ENCODE results near the gene PRTN3.
"Not testable (repeated sequence)": the region's sequence is repeated elsewhere in the genome, so short reads cannot be mapped to it uniquely, and the experiment has no call there.

The PRTN3 gene

GRCh38 chr19:848386-848921, 7.7 kb downstream of the PRTN3 start:
- DNase-seq, result no peak

GRCh38 chr19:849195-849594, 8.4 kb downstream of the PRTN3 start:
- DNase-seq, result not testable (repeated sequence)

GRCh38 chr19:850221-850978, 9.6 kb downstream of the PRTN3 start:
- peak in 2 of 3 experiments; percentile 90 to 96 for DNase-seq

GRCh38 chr19:850979-851335, 10.2 kb downstream of the PRTN3 start:
- no peak for DNase-seq

DNA sequence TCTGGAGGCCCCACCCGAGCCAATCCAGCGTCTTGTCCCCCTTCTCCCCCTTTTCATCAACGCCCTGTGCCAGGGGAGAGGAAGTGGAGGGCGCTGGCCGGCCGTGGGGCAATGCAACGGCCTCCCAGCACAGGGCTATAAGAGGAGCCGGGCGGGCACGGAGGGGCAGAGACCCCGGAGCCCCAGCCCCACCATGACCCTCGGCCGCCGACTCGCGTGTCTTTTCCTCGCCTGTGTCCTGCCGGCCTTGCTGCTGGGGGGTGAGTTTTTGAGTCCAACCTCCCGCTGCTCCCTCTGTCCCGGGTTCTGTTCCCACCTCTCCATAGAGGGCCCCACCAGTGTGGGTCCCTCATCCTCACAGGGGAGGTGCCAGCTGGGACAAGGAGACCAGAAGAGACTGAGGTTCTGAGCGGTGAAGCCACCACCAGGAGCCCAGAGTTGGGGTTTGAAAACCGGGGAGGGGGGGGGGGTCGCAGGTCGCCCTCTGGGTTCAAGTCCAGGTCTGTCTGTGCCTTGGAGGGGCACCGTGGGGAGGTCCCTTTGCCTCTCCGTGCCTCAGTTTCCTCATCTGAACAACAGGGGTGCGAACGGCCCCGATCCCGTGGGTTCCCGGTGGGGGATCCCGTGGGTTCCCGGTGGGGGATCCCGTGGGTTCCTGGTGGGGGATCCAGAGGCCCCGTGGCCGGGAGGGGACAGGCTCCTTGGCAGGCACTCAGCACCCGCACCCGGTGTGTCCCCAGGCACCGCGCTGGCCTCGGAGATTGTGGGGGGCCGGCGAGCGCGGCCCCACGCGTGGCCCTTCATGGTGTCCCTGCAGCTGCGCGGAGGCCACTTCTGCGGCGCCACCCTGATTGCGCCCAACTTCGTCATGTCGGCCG, 11.6 kb downstream of the PRTN3 start, which contains the start of gene ELANE:
ELANE (plus strand) TSS at position 168 of the 878 bp plus-strand sequence; CDS start at position 194, 26 bp downstream.
- no peak for DNase-seq

DNA sequence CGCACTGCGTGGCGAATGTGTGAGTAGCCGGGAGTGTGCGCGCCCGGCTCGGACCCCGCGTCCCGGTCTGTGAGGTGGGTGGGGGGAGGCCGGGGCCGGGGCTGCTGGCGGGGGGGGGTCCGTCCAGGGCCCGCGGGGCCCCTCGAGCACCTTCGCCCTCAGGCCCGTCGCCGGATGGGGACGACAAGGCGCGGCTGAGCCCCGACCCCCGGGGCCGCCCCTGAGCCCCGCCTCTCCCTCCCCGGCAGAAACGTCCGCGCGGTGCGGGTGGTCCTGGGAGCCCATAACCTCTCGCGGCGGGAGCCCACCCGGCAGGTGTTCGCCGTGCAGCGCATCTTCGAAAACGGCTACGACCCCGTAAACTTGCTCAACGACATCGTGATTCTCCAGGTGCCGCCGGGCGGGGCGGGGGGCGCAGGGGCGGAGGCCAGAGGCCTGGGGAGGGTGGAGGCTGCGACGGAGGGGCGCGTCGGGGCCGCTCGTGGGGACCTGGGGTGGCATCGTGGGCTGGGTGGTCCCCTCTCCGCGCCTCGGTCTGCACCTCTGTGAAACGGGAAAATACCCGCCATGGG, 12.3 kb downstream of the PRTN3 start:
- no peak for DNase-seq

- DNase-seq, result not testable (repeated sequence)
Measured at GRCh38 chr19:853614-854220, 12.9 kb downstream of the PRTN3 start.

DNA sequence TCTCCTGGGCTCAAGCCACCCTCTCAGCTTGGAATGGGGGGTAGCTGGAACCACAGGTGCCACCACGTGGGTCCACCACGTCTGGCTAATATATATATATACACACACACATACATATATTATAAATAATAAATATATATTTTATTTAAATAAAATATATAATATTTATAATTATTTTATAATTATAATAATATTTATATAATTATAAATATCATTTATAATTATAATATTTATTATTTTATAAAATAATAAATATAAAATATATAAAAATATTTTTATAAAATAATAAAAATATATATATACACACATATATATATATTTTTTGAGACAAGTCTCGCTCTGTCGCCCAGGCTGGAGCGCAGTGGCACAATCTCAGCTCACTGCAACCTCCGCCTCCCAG, 13.8 kb downstream of the PRTN3 start:
- no peak for DNase-seq

DNA sequence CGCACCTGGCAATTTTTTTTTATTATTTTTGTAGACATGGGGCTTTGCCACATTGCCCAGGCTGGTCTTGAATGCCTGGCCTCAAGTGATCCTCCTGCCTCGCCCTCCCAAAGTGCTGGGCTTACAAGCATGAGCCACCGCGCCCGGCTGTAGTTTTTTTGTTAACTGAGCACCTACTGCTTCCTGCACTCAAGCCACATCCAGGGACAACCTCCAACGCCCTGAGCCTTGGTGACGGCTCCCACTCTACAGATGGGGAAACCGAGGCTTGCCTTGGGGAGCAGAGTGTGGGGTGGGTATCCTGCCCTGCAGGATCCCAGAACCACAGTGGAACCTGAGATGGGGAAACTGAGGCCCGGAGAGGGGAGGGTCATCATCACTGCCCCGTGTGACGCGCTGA, 14.3 kb downstream of the PRTN3 start:
- no peak for DNase-seq

DNA sequence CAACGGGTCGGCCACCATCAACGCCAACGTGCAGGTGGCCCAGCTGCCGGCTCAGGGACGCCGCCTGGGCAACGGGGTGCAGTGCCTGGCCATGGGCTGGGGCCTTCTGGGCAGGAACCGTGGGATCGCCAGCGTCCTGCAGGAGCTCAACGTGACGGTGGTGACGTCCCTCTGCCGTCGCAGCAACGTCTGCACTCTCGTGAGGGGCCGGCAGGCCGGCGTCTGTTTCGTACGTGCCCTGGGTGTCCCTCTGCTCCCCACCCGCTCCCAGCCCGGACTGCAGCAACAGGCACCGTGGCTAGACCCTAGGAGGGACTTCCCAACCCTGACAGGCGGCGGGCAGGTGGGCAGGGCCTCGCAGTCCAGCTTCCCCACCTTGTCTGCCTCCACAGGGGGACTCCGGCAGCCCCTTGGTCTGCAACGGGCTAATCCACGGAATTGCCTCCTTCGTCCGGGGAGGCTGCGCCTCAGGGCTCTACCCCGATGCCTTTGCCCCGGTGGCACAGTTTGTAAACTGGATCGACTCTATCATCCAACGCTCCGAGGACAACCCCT, 14.8 kb downstream of the PRTN3 start:
- no peak for DNase-seq

GRCh38 chr19:858284-858683, 17.5 kb downstream of the PRTN3 start:
- no peak for DNase-seq

- DNase-seq, result peak in 2 of 3 experiments; percentile 57 to 58
Measured at GRCh38 chr19:858868-859843, 18.4 kb downstream of the PRTN3 start, which contains the start of gene CFD. CFD (plus strand) TSS chr19:859664; CDS start chr19:859690, 26 bp downstream.

- no peak for DNase-seq
Measured at GRCh38 chr19:861141-861755, 20.4 kb downstream of the PRTN3 start.

DNA sequence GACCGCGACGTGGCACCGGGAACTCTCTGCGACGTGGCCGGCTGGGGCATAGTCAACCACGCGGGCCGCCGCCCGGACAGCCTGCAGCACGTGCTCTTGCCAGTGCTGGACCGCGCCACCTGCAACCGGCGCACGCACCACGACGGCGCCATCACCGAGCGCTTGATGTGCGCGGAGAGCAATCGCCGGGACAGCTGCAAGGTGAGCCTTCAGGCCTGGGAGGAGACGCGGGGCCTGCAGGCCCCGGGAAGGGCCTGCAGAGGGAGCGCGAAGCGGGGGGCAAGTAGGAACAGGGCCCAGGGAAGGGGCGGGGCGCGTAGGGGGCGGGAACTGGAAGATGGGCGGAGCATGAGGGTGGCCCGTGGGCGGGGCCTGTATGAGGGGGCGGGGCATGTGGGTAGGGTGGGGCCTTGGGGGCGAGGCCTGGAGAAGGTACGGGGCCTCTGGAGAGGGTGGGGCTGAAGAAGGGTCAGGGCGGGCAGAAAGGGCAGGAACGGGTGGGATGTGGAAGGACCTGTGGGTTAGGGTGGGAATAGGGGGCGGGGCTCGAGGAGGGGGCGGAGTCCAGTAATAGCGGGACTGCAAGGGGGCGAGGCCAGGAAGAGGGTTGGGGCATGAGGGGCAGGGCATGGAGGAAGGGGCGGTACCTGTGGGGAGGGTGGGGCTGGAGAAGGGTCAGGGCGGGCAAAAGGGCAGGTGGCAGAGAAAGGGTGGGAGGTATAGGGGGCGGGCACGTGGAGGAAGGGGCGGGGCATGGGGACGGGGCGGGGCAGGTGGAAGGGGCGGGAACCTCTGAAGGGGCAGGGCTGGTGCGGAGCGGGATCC, 21.2 kb downstream of the PRTN3 start:
- peak; percentile 61 to 80 (median 66) for DNase-seq

GRCh38 chr19:862581-863314, 21.9 kb downstream of the PRTN3 start:
- DNase-seq, result peak; percentile 44 to 65 (median 63)

DNA sequence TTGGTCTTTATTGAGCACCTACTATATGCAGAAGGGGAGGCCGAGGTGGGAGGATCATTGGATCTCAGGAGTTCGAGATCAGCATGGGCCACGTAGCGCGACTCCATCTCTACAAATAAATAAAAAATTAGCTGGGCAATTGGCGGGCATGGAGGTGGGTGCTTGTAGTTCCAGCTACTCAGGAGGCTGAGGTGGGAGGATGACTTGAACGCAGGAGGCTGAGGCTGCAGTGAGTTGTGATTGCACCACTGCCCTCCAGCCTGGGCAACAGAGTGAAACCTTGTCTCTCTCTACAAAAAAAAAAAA, 22.5 kb downstream of the PRTN3 start:
- DNase-seq, result no peak

- DNase-seq, result no peak
Measured at GRCh38 chr19:866769-867300, 26.0 kb downstream of the PRTN3 start.

- DNase-seq, result peak in 2 of 3 experiments; percentile 52 to 73
Measured at GRCh38 chr19:867301-867793, 26.5 kb downstream of the PRTN3 start.

Measured in NCI-H1417 (cell line).